NCI-H2107 treated with DMSO at 0.1 percent for 48 hours (cell line): ENCODE results near the gene MAL.
A peak's percentile ranks its signal among the peaks of the same experiment; 100 is the strongest.
"Not testable (repeated sequence)": the region's sequence is repeated elsewhere in the genome, so short reads cannot be mapped to it uniquely, and the experiment has no call there.

Experiments used
- DNase-seq: peaks from one replicate; lab custom pipeline; 2025; ENCODE audit not compliant: unreplicated experiment; lab: John Stamatoyannopoulos, UW

Gene MAL

GRCh38 chr2:95032341-95032740 lies 6.8 kb downstream of the MAL start:
- DNase-seq = no peak

- DNase-seq = no peak
Measured at GRCh38 chr2:95032868-95033603, 7.5 kb downstream of the MAL start.

GRCh38 chr2:95034221-95034620 lies 8.7 kb downstream of the MAL start:
- no peak for DNase-seq

GRCh38 chr2:95034818-95035217 lies 9.3 kb downstream of the MAL start:
- no peak for DNase-seq

GRCh38 chr2:95036596-95037383 lies 11.3 kb downstream of the MAL start:
- DNase-seq = no peak

- no peak for DNase-seq
Measured at GRCh38 chr2:95037384-95037839, 11.9 kb downstream of the MAL start.

- DNase-seq = not testable (repeated sequence)
Measured at GRCh38 chr2:95037841-95038585, 12.5 kb downstream of the MAL start.

GRCh38 chr2:95038635-95039298 lies 13.3 kb downstream of the MAL start:
- DNase-seq = no peak

GRCh38 chr2:95039363-95039762 lies 13.9 kb downstream of the MAL start:
- DNase-seq = no peak

GRCh38 chr2:95039978-95040377 lies 14.5 kb downstream of the MAL start:
- no peak for DNase-seq

GRCh38 chr2:95040426-95040825 lies 14.9 kb downstream of the MAL start:
- no peak for DNase-seq

GRCh38 chr2:95041060-95041823 lies 15.7 kb downstream of the MAL start:
- no peak for DNase-seq

GRCh38 chr2:95041824-95042442 lies 16.4 kb downstream of the MAL start:
- DNase-seq = no peak

- DNase-seq = no peak
Measured at GRCh38 chr2:95042472-95043271, 17.2 kb downstream of the MAL start.

GRCh38 chr2:95043300-95044093 lies 18.0 kb downstream of the MAL start:
- DNase-seq = peak; percentile 27

- DNase-seq = no peak
Measured at GRCh38 chr2:95044601-95045000, 19.1 kb downstream of the MAL start.

GRCh38 chr2:95046371-95047112 lies 21.0 kb downstream of the MAL start:
- no peak for DNase-seq
